ENCODE measurements around the gene AASS.
"Not testable (repeated sequence)": the region's sequence is repeated elsewhere in the genome, so short reads cannot be mapped to it uniquely, and the experiment has no call there.

Gene AASS

DNA sequence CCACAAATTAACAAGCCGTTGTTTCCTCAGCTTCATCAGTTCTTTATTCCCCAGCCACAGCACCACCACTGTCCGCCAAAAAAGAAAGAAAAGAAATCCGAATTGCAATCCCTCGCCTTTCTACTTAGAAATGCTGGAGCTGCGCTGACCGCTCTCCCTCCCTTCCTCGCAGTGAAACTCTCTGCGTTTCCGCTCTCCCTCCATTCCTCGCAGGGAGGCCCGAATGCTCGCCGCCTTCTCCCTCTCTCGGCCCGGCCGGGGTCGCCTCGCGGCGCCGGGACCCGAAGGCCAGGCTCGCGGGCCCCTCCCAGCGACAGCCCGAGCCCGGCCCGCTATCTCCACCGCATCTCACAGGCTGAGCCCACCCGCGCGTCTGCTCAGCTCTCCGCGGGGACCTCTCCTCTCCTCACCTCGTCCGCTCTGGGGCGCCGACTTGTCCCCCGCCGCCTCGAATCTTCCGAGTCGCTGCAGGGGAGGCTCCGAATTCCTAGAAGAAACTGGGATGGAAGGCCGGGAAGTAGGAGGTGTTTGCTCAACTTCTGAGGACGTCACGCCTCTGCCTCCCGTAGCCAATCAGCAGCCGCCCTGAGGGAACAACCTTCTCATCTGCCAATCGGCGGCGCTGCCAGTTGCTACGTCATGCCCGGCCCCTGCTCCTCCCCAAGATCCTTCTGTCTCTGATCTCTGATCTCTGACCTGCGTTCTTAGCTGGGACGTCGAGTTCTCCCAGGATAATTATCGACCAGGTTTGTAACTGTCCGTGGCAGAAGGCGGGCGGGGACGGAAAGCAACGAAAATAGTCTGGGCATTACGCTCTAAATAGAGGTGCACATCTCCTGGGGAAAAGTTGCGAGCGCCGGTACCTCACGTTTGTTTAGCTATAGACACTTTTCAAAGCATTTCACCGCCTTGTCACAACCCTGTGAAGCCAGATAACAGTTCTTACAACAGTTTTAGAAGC is at the start of gene AASS:
AASS (minus strand) TSS at position 499 of the 961 bp plus-strand sequence. CDS start 10,523 bp downstream, outside the sequence.
- Mint-ChIP-seq H3K9me3 (no peaks in the 10 kb centered on the region), H3K27me3 (peaks cover 51% of the 10 kb centered on the region), H3K4me3 (peak within 1 kb of the TSS; percentile 89 to 98), H3K4me1 (peaks cover 19% of the 10 kb centered on the region), H3K27ac (peak within 1 kb of the TSS in 1 of 2 donors; percentile 63)
- peak; percentile 95 for ATAC-seq
- peak; percentile 60 to 70 for DNase-seq

DNA sequence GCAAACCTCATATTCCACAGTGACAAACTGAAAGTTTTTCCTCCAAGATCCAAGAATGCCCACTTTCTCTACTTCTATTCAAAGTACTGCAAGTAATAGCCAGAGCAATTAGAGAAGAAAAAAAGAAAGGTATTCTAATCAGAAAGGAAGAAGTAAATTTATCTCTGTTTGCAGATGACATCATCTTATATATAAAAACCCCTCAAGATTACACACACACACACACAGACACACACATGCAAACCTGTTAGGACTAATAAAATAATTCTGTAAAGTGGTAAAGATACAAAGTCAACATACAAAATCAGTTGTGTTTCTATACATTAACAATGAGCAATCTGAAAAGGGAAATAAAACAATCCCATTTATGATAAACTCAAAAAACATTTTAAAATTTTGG is 44.7 kb upstream of the AASS start:
- H3K9me3 Mint-ChIP-seq: peaks cover 18 to 30% of the 10 kb centered on the region in 2 donors
- no peaks in the 10 kb centered on the region for H3K4me1 Mint-ChIP-seq
- no peak overlapping the region for H3K27ac Mint-ChIP-seq
- H3K4me3 Mint-ChIP-seq: no peak overlapping the region
- no peaks in the 10 kb centered on the region for H3K27me3 Mint-ChIP-seq
- ATAC-seq: no peak
- DNase-seq: no peak

DNA sequence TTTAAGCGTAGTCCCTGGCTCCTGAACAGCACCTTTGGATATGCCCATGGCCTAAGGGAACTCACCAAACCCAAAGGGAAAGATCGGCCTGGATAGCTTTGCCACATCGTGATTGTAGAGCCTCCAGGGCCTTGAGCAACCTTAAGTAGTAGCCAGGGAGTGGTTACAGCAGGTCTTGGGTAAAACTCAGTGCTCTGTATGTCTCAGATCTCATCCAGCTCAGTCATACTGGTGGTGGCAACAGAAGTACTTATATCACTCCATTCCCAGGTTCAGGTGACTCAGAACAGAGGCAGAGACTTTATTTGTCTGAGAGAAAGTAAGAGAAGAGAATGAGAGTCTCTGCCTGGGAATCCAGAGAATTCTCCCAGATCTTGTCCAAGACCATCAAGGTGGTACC is 39.1 kb upstream of the AASS start:
- no peak overlapping the region for H3K4me3 Mint-ChIP-seq
- ATAC-seq: no peak
- H3K27me3 Mint-ChIP-seq: no peaks in the 10 kb centered on the region
- H3K27ac Mint-ChIP-seq: no peak overlapping the region
- no peaks in the 10 kb centered on the region for H3K4me1 Mint-ChIP-seq
- no peak for DNase-seq
- peaks cover 10 to 12% of the 10 kb centered on the region in 2 donors for H3K9me3 Mint-ChIP-seq

- H3K27ac Mint-ChIP-seq: peak overlapping the region in 1 of 2 donors; percentile 22
- H3K4me1 Mint-ChIP-seq: no peaks in the 10 kb centered on the region
- no peaks in the 10 kb centered on the region for H3K27me3 Mint-ChIP-seq
- H3K9me3 Mint-ChIP-seq: peaks cover 12 to 13% of the 10 kb centered on the region in 2 donors
- ATAC-seq: no peak
- DNase-seq: no peak
- no peak overlapping the region for H3K4me3 Mint-ChIP-seq
Measured at GRCh38 chr7:122182081-122182480, 38.0 kb upstream of the AASS start.

GRCh38 chr7:122172144-122172543 is 28.1 kb upstream of the AASS start:
- H3K27ac Mint-ChIP-seq, H3K4me3 Mint-ChIP-seq, H3K4me1 Mint-ChIP-seq, H3K9me3 Mint-ChIP-seq, DNase-seq, H3K27me3 Mint-ChIP-seq, ATAC-seq: not testable (repeated sequence)

GRCh38 chr7:122166740-122167139 is 22.7 kb upstream of the AASS start:
- Mint-ChIP-seq H3K4me3 (no peak overlapping the region), H3K4me1 (no peaks in the 10 kb centered on the region), H3K9me3 (no peaks in the 10 kb centered on the region), H3K27ac (no peak overlapping the region), H3K27me3 (no peaks in the 10 kb centered on the region)
- DNase-seq: no peak
- ATAC-seq: no peak

DNA sequence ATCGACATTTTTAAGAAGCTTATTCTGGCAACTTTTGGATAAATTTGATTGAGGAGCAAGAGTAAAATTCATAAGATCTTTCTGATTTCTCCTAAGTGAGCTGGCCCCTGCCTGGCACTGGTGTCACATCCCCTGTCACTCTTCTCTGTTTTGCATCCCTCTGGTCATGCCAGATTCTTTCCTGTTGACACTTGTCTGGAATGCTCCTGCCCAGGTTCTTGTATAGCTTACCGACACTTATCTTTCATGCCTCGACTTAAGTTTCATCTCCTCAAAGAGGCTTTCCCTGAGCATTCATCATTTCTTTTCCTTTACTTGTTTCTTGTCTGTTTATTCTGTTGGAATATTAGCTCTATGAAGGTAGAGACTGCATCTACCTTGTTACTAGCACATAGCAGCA is 22.2 kb upstream of the AASS start:
- Mint-ChIP-seq H3K9me3 (no peaks in the 10 kb centered on the region), H3K27ac (no peak overlapping the region), H3K4me1 (no peaks in the 10 kb centered on the region), H3K4me3 (no peak overlapping the region), H3K27me3 (no peaks in the 10 kb centered on the region)
- ATAC-seq: no peak
- no peak for DNase-seq

GRCh38 chr7:122161628-122162027 is 17.6 kb upstream of the AASS start:
- ATAC-seq: no peak
- DNase-seq: no peak
- no peaks in the 10 kb centered on the region for H3K4me1 Mint-ChIP-seq
- peaks cover 0 to 5% of the 10 kb centered on the region in 2 donors for H3K9me3 Mint-ChIP-seq
- H3K27me3 Mint-ChIP-seq: no peaks in the 10 kb centered on the region
- no peak overlapping the region for H3K4me3 Mint-ChIP-seq
- no peak overlapping the region for H3K27ac Mint-ChIP-seq

DNA sequence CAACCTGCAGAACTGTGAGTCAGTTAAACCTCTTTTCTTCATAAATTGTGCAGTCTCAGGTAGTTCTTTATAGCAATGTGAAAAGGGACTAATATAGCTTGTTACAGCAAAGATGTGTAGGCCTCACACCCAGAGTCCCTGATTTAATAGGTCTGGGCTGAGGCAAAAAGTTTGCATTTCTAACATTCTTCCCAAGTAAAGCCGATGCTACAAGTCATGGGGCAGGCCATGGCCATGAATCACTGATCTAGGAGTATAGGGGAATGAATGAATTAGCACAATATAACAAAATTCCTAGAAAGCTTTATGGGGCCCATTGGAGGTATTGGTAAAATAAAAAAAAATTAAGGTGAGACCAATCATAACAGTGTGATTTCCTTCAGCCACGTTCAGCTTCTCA is 11.5 kb upstream of the AASS start:
- DNase-seq: no peak
- Mint-ChIP-seq H3K9me3 (peaks cover 2 to 5% of the 10 kb centered on the region in 2 donors), H3K4me3 (no peak overlapping the region), H3K27ac (no peak overlapping the region), H3K4me1 (no peaks in the 10 kb centered on the region), H3K27me3 (no peaks in the 10 kb centered on the region)
- ATAC-seq: no peak

DNA sequence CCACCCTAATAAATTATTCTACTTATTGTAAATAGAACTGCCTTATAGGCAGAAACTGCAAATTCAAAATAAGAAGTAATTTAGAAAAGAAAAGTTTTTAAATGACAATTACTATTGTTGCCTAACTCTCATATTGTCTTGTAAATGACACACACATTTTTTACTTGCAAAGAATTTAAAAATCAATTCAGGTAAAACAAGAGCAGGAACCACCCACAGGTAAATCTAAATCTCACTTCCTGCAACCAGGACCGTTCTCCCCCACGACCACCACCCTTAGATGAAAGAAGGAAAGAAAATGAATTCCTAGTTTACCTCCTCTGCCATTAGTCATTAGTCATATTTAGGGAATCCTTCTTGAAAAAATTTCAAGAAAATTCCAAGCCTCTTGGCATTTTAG is 4.8 kb upstream of the AASS start:
- no peak for DNase-seq
- Mint-ChIP-seq H3K27me3 (peaks cover 29% of the 10 kb centered on the region), H3K27ac (no peak overlapping the region), H3K4me3 (no peak overlapping the region), H3K4me1 (peaks cover 9% of the 10 kb centered on the region), H3K9me3 (peaks cover 0 to 5% of the 10 kb centered on the region in 2 donors)
- no peak for ATAC-seq

- Mint-ChIP-seq H3K27me3 (peaks cover 37% of the 10 kb centered on the region), H3K27ac (no peak overlapping the region), H3K4me3 (no peak overlapping the region), H3K9me3 (peaks cover 0 to 3% of the 10 kb centered on the region in 2 donors), H3K4me1 (peaks cover 17% of the 10 kb centered on the region)
- DNase-seq (no peak), ATAC-seq (no peak)
Measured at GRCh38 chr7:122148081-122148480, 4.0 kb upstream of the AASS start.

GRCh38 chr7:122145937-122146645 is 2.0 kb upstream of the AASS start:
- ATAC-seq: no peak
- Mint-ChIP-seq H3K9me3 (no peaks in the 10 kb centered on the region), H3K4me3 (no peak overlapping the region), H3K27ac (no peak overlapping the region), H3K27me3 (peaks cover 51% of the 10 kb centered on the region), H3K4me1 (peaks cover 19% of the 10 kb centered on the region)
- DNase-seq: no peak

DNA sequence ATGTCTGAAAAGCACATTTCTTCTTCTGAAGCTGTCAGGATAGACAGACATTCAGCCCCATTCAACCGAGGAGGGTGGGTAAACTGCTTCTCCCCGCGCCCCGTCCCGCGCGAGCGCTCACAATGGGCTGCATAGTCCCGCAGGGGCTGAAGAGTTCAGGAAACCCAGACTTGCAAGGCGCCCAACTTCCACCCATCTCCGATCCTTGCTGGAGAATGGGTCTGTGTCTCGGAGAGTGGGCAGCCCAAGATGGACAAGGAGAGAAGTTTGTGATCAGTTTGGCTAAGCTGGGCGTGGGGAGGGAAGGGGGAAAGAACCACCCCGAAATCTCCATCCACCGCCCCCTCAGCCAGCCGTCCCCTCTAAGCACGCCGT is 686 bp downstream of the AASS start:
- ATAC-seq (peak; percentile 35), DNase-seq (peak in 1 of 2 donors; percentile 8)
- Mint-ChIP-seq H3K27me3 (peaks cover 51% of the 10 kb centered on the region), H3K4me3 (peak overlapping the region; percentile 89 to 98), H3K27ac (no peak overlapping the region), H3K9me3 (no peaks in the 10 kb centered on the region), H3K4me1 (peaks cover 19% of the 10 kb centered on the region)

- DNase-seq (no peak), ATAC-seq (no peak)
- Mint-ChIP-seq H3K4me3 (no peak overlapping the region), H3K27ac (no peak overlapping the region), H3K27me3 (peaks cover 44% of the 10 kb centered on the region), H3K9me3 (no peaks in the 10 kb centered on the region), H3K4me1 (peaks cover 27% of the 10 kb centered on the region)
Measured at GRCh38 chr7:122140918-122141317, 3.1 kb downstream of the AASS start.

DNA sequence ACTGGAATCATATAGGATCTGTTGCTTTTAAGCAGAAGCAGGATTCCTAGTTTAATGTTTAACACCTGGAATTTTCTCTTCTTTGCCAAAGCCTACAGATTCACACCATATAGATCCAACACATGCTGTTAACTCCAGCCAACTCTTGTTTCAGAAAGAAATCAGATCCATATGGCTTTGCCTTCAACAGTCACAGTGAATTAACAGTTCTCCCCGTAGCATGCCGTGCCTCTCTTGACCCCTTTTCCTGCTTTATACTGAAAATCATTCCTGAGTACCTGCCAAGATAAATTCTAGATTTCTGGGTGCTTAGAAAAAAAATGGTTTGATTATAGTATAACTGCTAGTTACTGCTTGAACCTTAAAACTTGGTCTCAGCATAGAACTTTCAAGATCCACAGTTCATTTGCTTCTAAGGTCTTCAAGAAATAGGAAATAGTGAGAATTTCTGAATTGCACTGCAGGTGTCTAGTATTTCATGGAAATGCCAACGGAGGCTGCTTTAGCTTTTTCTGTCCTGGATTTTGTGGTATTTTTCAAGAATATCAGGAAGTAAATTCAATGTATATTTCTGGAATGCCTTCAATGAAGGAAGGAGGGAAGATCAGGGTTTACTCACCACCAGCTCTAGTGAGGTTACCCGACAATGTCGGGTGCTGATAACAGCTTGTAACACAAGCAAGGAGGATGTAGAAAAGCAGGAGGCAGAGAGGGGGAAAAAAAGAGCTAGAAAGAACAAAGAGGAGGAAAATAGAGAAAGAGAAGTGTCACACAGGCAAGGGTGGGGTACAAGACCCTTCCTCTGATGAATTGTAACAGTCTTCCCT is 6.6 kb downstream of the AASS start:
- DNase-seq (no peak), ATAC-seq (no peak)
- H3K4me3 Mint-ChIP-seq: peak overlapping the region; percentile 6 to 17
- H3K4me1 Mint-ChIP-seq: peaks cover 8% of the 10 kb centered on the region
- H3K27me3 Mint-ChIP-seq: peaks cover 17% of the 10 kb centered on the region
- no peak overlapping the region for H3K27ac Mint-ChIP-seq
- peaks cover 0 to 6% of the 10 kb centered on the region in 2 donors for H3K9me3 Mint-ChIP-seq

Measured in stimulated activated naive CD8-positive, alpha-beta T cell treated with anti-CD3 and anti-CD28 coated beads, Interleukin-15, amount 100 ng/mL, for 72 hours (primary cell).